Measurements from ENCODE around the gene KCTD16.

KCTD16 gene

DNA sequence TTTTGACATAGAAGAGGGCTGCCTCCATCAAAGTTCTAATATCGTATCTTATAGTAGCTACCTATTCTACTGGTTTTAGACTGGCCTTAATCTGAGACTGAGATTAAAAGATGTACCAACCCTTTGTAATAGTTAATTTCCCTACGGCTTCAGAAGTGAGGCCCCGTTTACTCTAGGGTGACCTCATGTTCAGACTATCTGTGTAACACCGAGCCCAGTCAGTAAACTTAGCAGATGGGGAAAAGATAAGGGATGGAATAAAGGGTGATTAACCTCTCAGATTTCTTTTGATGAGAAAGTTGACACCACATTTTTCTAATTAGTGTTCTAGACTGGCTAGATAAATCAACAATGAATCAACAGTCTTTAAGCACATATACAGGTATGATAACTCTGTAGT lies 283.1 kb downstream of the KCTD16 start:
- no peaks in the 10 kb centered on the region for H4K20me1 ChIP-seq (ENCODE audit: insufficient read depth, low read length)
- H3K4me3 ChIP-seq (ENCODE audit: low read depth in 1 of 2, low read length in 2 of 2) = no peak overlapping the region
- TF ChIP-seq, protein P1, sequence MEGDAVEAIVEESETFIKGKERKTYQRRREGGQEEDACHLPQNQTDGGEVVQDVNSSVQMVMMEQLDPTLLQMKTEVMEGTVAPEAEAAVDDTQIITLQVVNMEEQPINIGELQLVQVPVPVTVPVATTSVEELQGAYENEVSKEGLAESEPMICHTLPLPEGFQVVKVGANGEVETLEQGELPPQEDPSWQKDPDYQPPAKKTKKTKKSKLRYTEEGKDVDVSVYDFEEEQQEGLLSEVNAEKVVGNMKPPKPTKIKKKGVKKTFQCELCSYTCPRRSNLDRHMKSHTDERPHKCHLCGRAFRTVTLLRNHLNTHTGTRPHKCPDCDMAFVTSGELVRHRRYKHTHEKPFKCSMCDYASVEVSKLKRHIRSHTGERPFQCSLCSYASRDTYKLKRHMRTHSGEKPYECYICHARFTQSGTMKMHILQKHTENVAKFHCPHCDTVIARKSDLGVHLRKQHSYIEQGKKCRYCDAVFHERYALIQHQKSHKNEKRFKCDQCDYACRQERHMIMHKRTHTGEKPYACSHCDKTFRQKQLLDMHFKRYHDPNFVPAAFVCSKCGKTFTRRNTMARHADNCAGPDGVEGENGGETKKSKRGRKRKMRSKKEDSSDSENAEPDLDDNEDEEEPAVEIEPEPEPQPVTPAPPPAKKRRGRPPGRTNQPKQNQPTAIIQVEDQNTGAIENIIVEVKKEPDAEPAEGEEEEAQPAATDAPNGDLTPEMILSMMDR (IDR thresholded peaks at IDR 0.05; ENCODE audit: borderline replicate concordance, extremely low read depth, low read length, poor library complexity, severe bottlenecking) = no peak
- TF ChIP-seq EZH2 (IDR thresholded peaks at IDR 0.05; ENCODE audit: borderline replicate concordance, low read depth, low read length, severe bottlenecking) = no peak
- no peak overlapping the region for H3K27ac ChIP-seq (ENCODE audit: low read length)
- H3K4me2 ChIP-seq (ENCODE audit: insufficient read depth, low read length) = no peak overlapping the region
- no peaks in the 10 kb centered on the region for H3K79me2 ChIP-seq (ENCODE audit: insufficient read depth, low read length)
- DNase-seq = no peak
- H2AFZ ChIP-seq (ENCODE audit: low read depth, low read length) = no peak overlapping the region
- no peaks in the 10 kb centered on the region for H3K9me3 ChIP-seq (ENCODE audit: insufficient read depth, low read length, severe bottlenecking)
- no peak overlapping the region for H3K9ac ChIP-seq (ENCODE audit: low read depth, low read length)
- no peaks in the 10 kb centered on the region for H3K27me3 ChIP-seq (ENCODE audit: insufficient read depth, low read length, poor library complexity)
- H3K36me3 ChIP-seq (ENCODE audit: insufficient read depth, low read length) = no peaks in the 10 kb centered on the region
- no peak for ATAC-seq (ENCODE audit: insufficient read depth, low read depth)
- H3K4me1 ChIP-seq (ENCODE audit: insufficient read depth, low read length) = no peaks in the 10 kb centered on the region

DNA sequence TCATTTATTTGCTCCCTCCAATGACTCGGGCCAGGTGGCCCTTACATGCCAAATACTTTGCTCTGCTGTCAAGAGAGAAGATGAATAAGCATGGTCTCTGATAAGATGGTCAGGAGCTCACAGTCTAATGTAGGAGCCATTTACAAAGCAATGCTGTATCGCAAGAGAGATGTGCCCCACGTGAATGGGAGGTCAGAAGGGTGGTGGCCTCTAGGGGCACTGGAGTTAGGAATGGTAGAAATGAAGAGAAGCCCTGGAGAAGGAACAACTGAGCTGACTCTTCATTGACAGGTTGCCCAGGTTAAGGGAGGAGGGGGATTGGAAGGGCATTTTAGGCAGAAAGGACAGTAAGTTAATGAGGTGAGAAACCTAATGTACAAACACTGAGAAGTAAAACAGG lies 286.5 kb downstream of the KCTD16 start:
- Histone ChIP-seq H3K36me3 (ENCODE audit: insufficient read depth, low read length) (no peaks in the 10 kb centered on the region), H3K9me3 (ENCODE audit: insufficient read depth, low read length, severe bottlenecking) (no peaks in the 10 kb centered on the region), H4K20me1 (ENCODE audit: insufficient read depth, low read length) (no peaks in the 10 kb centered on the region), H3K4me3 (ENCODE audit: low read depth in 1 of 2, low read length in 2 of 2) (no peak overlapping the region), H3K27ac (ENCODE audit: low read length) (no peak overlapping the region), H3K9ac (ENCODE audit: low read depth, low read length) (no peak overlapping the region), H3K79me2 (ENCODE audit: insufficient read depth, low read length) (no peaks in the 10 kb centered on the region), H3K27me3 (ENCODE audit: insufficient read depth, low read length, poor library complexity) (no peaks in the 10 kb centered on the region), H3K4me1 (ENCODE audit: insufficient read depth, low read length) (no peaks in the 10 kb centered on the region), H2AFZ (ENCODE audit: low read depth, low read length) (no peak overlapping the region), H3K4me2 (ENCODE audit: insufficient read depth, low read length) (no peak overlapping the region)
- no peak for DNase-seq
- no peak for TF ChIP-seq EZH2 (IDR thresholded peaks at IDR 0.05; ENCODE audit: borderline replicate concordance, low read depth, low read length, severe bottlenecking)
- TF ChIP-seq, protein P1 (IDR thresholded peaks at IDR 0.05; ENCODE audit: borderline replicate concordance, extremely low read depth, low read length, poor library complexity, severe bottlenecking) = no peak
- ATAC-seq (ENCODE audit: insufficient read depth, low read depth) = no peak

DNA sequence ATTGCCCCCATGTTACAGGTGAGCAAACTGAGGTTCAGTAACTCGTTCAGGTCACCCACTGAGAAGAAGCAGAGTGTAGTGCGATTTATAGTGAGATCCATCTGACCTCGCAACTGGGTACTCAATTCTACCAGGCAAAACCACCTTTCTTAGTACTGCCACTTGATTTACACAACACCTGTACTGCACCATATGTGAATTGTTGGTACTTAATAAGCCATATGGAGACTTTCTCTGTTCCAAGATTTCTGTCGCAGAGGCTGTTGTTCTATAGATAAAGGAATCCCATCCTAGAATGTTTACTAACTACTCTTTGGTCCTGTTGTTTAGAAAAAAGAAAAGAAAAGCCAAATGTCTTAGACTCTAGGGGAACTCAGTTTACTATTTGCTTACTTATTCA lies 287.5 kb downstream of the KCTD16 start:
- DNase-seq (no peak), ATAC-seq (ENCODE audit: insufficient read depth, low read depth) (no peak)

More for the DNA sequence above, 287.5 kb downstream of the KCTD16 start:
- Histone ChIP-seq H3K9me3 (ENCODE audit: insufficient read depth, low read length, severe bottlenecking) (no peaks in the 10 kb centered on the region), H3K27me3 (ENCODE audit: insufficient read depth, low read length, poor library complexity) (peaks cover 5% of the 10 kb centered on the region), H3K36me3 (ENCODE audit: insufficient read depth, low read length) (no peaks in the 10 kb centered on the region), H3K4me3 (ENCODE audit: low read depth in 1 of 2, low read length in 2 of 2) (no peak overlapping the region), H2AFZ (ENCODE audit: low read depth, low read length) (no peak overlapping the region), H3K9ac (ENCODE audit: low read depth, low read length) (no peak overlapping the region), H3K4me2 (ENCODE audit: insufficient read depth, low read length) (no peak overlapping the region), H3K4me1 (ENCODE audit: insufficient read depth, low read length) (no peaks in the 10 kb centered on the region), H3K79me2 (ENCODE audit: insufficient read depth, low read length) (no peaks in the 10 kb centered on the region), H3K27ac (ENCODE audit: low read length) (no peak overlapping the region), H4K20me1 (ENCODE audit: insufficient read depth, low read length) (no peaks in the 10 kb centered on the region)
- no peak for TF ChIP-seq EZH2 (IDR thresholded peaks at IDR 0.05; ENCODE audit: borderline replicate concordance, low read depth, low read length, severe bottlenecking)
- TF ChIP-seq, protein P1 (IDR thresholded peaks at IDR 0.05; ENCODE audit: borderline replicate concordance, extremely low read depth, low read length, poor library complexity, severe bottlenecking) = no peak
